ENCODE data around the gene MBTD1.

MBTD1 gene

DNA sequence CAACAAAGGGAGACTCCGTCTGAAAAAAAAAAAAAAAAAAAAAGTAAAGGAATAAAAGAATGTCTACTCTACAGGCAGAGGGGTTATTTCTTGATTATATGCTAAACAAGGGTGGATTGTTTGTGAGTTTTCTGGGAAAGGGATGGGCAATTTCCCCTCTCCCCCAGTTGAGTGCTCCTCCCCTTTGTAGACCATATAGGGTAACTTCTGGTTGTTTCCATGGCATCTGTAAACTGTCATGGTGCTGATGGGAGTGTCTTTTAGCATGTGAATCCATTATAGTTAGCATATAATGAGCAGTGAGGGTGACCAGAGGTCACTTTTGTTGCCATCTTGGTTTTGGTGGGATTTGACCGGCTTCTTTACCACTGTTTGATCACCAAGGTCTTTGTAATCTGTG, 110.7 kb downstream of the MBTD1 start:
- in situ Hi-C loops (cut with HindIII; ENCODE audit: low pct_unique_long_range_greater_than_20kb, low sequenced_read_pairs): no loop called here
- no peak for TF ChIP-seq JUND (IDR thresholded peaks at IDR 0.05; ENCODE audit: low read depth)
- no peak for DNase-seq (ENCODE audit: low read depth in 1 of 2, low spot score in 1 of 2)

DNA sequence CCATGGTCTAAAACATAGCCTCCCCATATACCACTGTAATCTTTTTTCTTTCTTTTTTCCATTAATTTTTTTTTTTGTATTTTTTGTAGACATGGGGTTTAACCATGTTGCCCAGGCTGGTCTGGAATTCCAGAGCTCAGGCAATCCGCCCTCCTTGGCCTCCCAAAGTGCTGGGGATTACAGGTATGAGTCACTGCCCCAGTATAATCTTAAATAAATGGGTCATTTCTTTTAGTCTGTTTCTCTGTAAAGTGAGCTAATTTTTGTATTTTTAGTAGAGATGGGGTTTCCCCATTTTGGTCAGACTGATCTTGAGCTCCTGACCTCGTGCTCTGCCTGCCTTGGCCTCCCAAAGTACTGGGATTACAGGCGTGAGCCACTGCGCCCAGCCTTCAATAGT, 112.2 kb downstream of the MBTD1 start:
- TF ChIP-seq JUND (IDR thresholded peaks at IDR 0.05; ENCODE audit: low read depth): no peak
- in situ Hi-C loops (cut with HindIII; ENCODE audit: low pct_unique_long_range_greater_than_20kb, low sequenced_read_pairs): no loop called here
- no peak for DNase-seq (ENCODE audit: low read depth in 1 of 2, low spot score in 1 of 2)

DNA sequence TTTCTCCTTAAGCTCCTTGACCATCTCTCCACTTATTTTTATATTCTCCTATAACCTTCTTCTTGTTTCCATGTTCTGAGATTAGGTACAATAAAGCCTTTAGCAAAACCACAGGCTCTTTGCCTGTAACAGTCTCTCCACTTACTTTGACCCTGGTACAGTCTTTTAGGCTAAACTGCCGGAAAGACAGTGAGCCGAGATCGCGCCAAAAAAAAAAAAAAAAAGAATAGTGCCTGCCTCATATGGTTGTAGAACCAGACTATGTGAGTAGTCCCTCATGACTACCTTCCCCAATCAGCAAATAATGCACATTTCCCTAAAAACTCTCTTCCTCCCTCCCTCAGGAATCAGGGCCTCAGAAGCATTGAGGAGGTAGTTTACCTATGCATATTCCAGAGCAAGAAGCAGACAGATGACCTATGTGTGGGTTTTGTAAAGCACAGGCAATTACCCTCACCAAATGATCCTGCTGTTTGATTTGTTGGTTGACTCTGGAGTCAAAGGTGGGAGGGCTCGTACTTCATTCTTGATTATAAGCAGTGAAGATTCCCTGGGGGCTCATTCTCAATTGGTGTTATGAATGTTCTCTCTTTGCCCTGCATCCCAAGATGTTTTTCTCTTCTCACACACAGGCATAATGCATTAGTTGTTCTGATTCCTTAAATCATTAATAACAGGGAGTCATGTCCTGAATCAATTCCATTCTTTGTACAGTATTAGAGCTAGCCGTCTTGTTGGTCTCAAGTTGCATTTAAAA, 115.4 kb downstream of the MBTD1 start:
- in situ Hi-C loops (cut with HindIII; ENCODE audit: low pct_unique_long_range_greater_than_20kb, low sequenced_read_pairs): no loop called here
- DNase-seq (ENCODE audit: low read depth in 1 of 2, low spot score in 1 of 2): no peak
- no peak for TF ChIP-seq JUND (IDR thresholded peaks at IDR 0.05; ENCODE audit: low read depth)

DNA sequence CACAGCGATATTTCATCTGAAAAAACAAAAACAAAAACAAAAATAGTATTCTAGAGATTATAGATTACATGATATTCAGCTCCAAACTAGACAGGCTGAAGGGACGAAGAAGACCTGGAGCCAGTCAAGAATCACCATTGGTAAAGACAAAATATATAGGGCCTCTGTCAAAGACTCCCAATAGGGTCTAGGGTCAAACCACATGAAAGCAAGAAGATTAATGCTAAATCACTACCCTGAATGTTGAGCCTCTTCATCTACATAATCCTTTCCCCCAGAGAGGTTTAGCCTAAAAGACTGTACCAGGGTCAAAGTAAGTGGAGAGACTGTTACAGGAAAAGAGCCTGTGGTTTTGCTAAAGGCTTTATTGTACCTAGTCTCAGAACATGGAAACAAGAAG, 117.3 kb downstream of the MBTD1 start:
- in situ Hi-C loops (cut with HindIII; ENCODE audit: low pct_unique_long_range_greater_than_20kb, low sequenced_read_pairs): no loop called here
- DNase-seq (ENCODE audit: low read depth in 1 of 2, low spot score in 1 of 2): no peak
- no peak for TF ChIP-seq JUND (IDR thresholded peaks at IDR 0.05; ENCODE audit: low read depth)

DNA sequence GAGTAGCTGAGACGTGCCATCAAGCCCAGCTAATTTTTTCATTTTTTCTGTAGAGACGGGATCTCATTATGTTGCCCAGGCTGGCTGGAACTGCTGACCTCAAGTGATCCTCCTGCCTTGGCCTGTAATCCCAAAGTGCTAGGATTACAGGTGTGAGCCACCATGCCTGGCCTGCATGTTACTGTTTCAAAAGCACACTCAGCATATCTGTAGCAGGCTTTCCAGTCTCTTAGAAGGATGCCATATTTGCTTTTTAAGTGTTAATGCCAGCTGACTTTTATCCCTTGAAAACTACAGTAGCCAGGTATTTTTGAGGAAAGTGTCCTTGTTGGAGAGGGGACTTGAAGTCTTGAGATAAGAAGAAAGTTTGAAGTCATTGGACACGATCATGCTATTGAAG, 123.9 kb downstream of the MBTD1 start:
- TF ChIP-seq JUND (IDR thresholded peaks at IDR 0.05; ENCODE audit: low read depth): no peak
- in situ Hi-C loops (cut with HindIII; ENCODE audit: low pct_unique_long_range_greater_than_20kb, low sequenced_read_pairs): no loop called here
- DNase-seq (ENCODE audit: low read depth in 1 of 2, low spot score in 1 of 2): no peak

DNA sequence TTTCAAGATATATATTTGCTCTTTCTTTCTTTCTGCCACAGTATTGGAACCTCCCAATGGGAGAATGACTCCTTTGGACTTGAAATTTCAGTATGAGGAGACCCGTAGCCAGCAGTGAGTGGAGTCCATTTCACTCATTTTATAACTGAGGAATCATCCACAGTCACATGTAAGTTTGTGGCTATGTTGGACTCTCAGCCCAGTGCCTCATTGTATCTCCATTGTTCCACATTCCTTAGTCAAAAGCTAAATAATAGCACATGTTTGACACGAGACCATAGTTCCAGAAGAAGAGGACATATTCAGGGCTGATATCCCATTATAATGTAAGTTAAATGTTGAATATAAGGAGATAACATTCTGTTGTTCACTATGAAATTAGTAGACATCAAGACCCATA, 126.5 kb downstream of the MBTD1 start:
- no peak for DNase-seq (ENCODE audit: low read depth in 1 of 2, low spot score in 1 of 2)
- in situ Hi-C loops (cut with HindIII; ENCODE audit: low pct_unique_long_range_greater_than_20kb, low sequenced_read_pairs): no loop called here
- TF ChIP-seq JUND (IDR thresholded peaks at IDR 0.05; ENCODE audit: low read depth): no peak

DNA sequence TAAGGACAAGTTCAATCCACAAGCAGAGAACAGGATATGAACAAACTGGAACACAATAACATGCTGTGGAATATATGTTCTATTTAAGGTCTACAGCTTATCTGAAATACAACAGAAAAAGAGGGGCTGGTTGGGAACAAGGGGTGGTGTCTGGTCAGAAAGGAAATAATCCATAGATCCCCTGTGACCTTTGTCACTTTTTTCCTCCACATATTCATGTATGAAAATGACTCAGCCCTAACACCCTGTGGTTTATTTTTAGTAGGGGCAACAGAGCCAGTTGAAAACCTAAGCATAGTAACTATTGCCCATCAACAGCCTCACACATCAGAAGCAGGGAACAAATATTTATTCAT, 126.9 kb downstream of the MBTD1 start:
- in situ Hi-C loops (cut with HindIII; ENCODE audit: low pct_unique_long_range_greater_than_20kb, low sequenced_read_pairs): no loop called here
- DNase-seq (ENCODE audit: low read depth in 1 of 2, low spot score in 1 of 2): no peak
- TF ChIP-seq JUND (IDR thresholded peaks at IDR 0.05; ENCODE audit: low read depth): no peak

DNA sequence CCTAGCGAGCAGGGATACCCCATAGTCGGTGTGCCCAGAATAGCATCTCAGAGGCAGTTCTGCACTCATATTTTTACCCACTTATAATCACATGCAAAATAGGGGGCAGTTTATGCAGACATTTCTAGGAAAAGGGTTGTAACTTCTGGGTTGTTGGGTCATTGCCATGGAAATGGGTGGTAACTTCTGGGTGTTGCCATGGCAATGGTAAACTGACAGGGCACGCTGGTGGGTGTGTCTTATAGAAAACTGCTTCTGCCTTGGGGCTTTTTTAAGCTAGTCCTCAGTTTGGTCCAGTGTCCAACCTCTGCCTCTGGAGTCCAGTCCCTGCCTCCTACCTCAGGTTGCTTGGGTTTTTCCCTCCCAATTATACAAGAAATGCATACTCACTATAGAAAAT, 131.8 kb downstream of the MBTD1 start:
- TF ChIP-seq JUND (IDR thresholded peaks at IDR 0.05; ENCODE audit: low read depth): no peak
- in situ Hi-C loops (cut with HindIII; ENCODE audit: low pct_unique_long_range_greater_than_20kb, low sequenced_read_pairs): no loop called here
- peak in 1 of 2 experiments; percentile 46 for DNase-seq (ENCODE audit: low read depth in 1 of 2, low spot score in 1 of 2)

Measured in T47D (cell line).